Calu3 (cell line): ENCODE measurements around the gene FAF2. TPM values are rescaled to one million over a fixed set of nuclear protein-coding genes. Genes with fewer than 3 reads are reported as not detected.

Experiments
- BruUV-seq: library from RNA; stranded (reverse); fragments of 400-500 nt; replicated peaks from 2 replicates; lab custom pipeline; 2021; lab: Mats Ljungman, UMichigan
- CTCF ChIA-PET: fragments of 300-600 bp; sonication (Branson Sonifier 250); formaldehyde crosslinking; loops from one replicate; lab custom pipeline; 2022; ENCODE audit warnings: antibody characterized with exemption; lab: Charles Lee
- DNase-seq: peaks from one replicate; pipeline ENCODE4 v3.0.0; 2022
- H3K27ac Mint-ChIP-seq: one replicate; pipeline ENCODE4 v1.8.0; 2022; ENCODE audit warnings: mixed read lengths; ENCODE audit not compliant: unreplicated experiment
- H3K27me3 Mint-ChIP-seq: one replicate; pipeline ENCODE4 v1.8.0; 2022; ENCODE audit warnings: mixed read lengths; ENCODE audit not compliant: unreplicated experiment
- H3K36me3 Mint-ChIP-seq: one replicate; pipeline ENCODE4 v1.8.0; 2022; ENCODE audit warnings: mild to moderate bottlenecking, moderate library complexity, mixed read lengths; ENCODE audit not compliant: insufficient read depth, unreplicated experiment
- H3K4me1 Mint-ChIP-seq: one replicate; pipeline ENCODE4 v1.8.0; 2022; ENCODE audit warnings: mild to moderate bottlenecking, low read depth, mixed read lengths; ENCODE audit not compliant: unreplicated experiment
- H3K4me3 Mint-ChIP-seq: one replicate; pipeline ENCODE4 v1.8.0; 2022; ENCODE audit warnings: mild to moderate bottlenecking, low read depth, moderate library complexity, mixed read lengths; ENCODE audit not compliant: unreplicated experiment
- H3K9me3 Mint-ChIP-seq: one replicate; pipeline ENCODE4 v1.8.0; 2022; ENCODE audit warnings: low read depth, mixed read lengths; ENCODE audit not compliant: unreplicated experiment
- CTCF ChIP-seq: fragments of 200-600 bp; IDR thresholded peaks from one replicate; pipeline ENCODE4 v1.8.0; 2022; ENCODE audit warnings: antibody characterized with exemption; ENCODE audit not compliant: unreplicated experiment
- intact Hi-C: fragments of 100-400 bp; cut with micrococcal nuclease; formaldehyde crosslinking; loops from one replicate; pipeline ENCODE4 v1.10.0; 2022; ENCODE audit not compliant: unreplicated experiment
- total RNA-seq: library from RNA; stranded (reverse); gene quantifications from 2 replicates; pipeline ENCODE4 v1.2.3, GENCODE V29; 2022

The FAF2 gene
- total RNA-seq, 1 experiment from 2014 or later, result 73.6 TPM

- Mint-ChIP-seq H3K4me1 (no peaks in the 10 kb centered on the region), H3K27me3 (no peaks in the 10 kb centered on the region), H3K27ac (no peak overlapping the region), H3K9me3 (no peaks in the 10 kb centered on the region), H3K4me3 (no peak overlapping the region), H3K36me3 (peaks cover 42% of the 10 kb centered on the region)
- TF ChIP-seq CTCF, result no peak
- no TSS peak for BruUV-seq
- CTCF ChIA-PET, result interaction anchor here (0.7 kb wide), 1 partner anchor 308 kb away, joined by 3 read pairs; no protein-coding TSS in a partner anchor
- intact Hi-C loops, result no loop called here
- no peak for DNase-seq
These were observed 22.9 kb downstream of the FAF2 start for GRCh38 chr5:176471098-176471497.

DNA sequence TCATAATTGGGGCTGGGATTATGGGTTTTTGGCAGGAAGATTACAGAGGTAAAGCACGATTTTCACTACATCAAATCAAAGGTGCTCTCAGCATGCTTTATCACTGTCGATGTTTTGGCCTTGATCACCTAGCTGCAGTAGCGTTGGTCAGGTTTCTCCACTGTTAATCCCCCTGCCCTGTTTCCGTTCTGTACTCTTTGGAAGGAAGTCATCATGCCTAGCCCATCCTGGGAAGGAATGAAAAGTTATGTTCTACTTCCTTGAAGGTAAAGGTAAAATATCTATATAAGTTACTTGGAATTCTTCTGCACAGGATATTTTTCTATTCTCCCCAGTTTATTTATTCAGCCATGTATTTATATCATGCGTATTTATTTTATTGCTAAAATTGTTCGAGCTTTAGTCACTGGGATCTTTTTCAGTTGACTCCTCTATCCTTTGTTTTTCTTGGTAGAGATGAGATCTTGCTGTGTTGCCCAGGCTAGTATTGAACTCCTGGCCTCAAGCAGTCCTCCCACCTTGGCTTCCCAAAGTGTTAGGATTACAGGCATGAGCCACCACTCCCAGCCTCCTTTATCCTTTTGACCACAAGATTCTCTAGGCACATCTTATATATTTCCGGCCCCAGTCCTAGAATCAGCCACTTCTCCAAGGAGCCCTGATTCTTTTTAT is 25.3 kb downstream of the FAF2 start:
- Mint-ChIP-seq H3K36me3 (peaks cover 33% of the 10 kb centered on the region), H3K4me3 (no peak overlapping the region)
- CTCF ChIA-PET, result no interaction called here

DNA sequence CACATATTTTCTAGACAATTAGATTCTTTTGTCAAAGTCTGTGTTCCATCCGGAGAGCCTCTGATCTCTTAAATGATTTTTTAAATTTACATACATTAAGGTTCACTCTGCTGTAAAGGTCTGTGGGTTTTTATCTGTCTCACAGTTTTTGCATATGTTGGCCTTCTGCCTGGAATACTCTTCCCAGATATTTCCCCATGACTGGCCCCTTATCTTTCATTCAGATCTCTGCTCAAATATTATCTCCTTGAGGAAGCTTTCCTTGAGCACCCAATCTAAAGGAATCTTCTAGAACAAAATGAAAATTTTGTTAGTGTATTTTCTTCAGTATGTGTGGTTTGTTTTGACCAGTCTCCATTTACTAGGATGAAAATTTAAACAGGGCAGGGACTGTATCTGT is 26.3 kb downstream of the FAF2 start:
- CTCF ChIA-PET, result no interaction called here
- Mint-ChIP-seq H3K27me3 (no peaks in the 10 kb centered on the region), H3K9me3 (no peaks in the 10 kb centered on the region), H3K27ac (no peak overlapping the region), H3K36me3 (peaks cover 32% of the 10 kb centered on the region), H3K4me1 (no peaks in the 10 kb centered on the region), H3K4me3 (no peak overlapping the region)
- BruUV-seq, result no TSS peak
- no peak for TF ChIP-seq CTCF
- intact Hi-C loops, result no loop called here
- DNase-seq, result no peak

More for the DNA sequence above, 25.3 kb downstream of the FAF2 start:
- H3K27ac Mint-ChIP-seq, result no peak overlapping the region
- H3K9me3 Mint-ChIP-seq, result no peaks in the 10 kb centered on the region
- no peak for DNase-seq
- no TSS peak for BruUV-seq
- no peaks in the 10 kb centered on the region for H3K4me1 Mint-ChIP-seq
- intact Hi-C loops, result no loop called here
- TF ChIP-seq CTCF, result no peak
- no peaks in the 10 kb centered on the region for H3K27me3 Mint-ChIP-seq

GRCh38 chr5:176481711-176482110 is 33.5 kb downstream of the FAF2 start:
- DNase-seq, result no peak
- H3K4me3 Mint-ChIP-seq, result no peak overlapping the region
- intact Hi-C loops, result no loop called here
- no peaks in the 10 kb centered on the region for H3K27me3 Mint-ChIP-seq
- CTCF ChIA-PET, result no interaction called here
- no peak for TF ChIP-seq CTCF
- H3K9me3 Mint-ChIP-seq, result no peaks in the 10 kb centered on the region
- H3K4me1 Mint-ChIP-seq, result peaks cover 9% of the 10 kb centered on the region
- no TSS peak for BruUV-seq
- no peak overlapping the region for H3K27ac Mint-ChIP-seq
- peaks cover 45% of the 10 kb centered on the region for H3K36me3 Mint-ChIP-seq
